GM23338 (cell line): Measurements from ENCODE around the gene HMHB1. TPM values are rescaled to one million over a fixed set of nuclear protein-coding genes. Genes with fewer than 3 reads are reported as not detected.

Source experiments
- ATAC-seq: fragments of 200-7000 bp; cut with Tn5 transposase; 3 replicates; pipeline ENCODE4 v1.9.1; 2020
- DNase-seq: peaks from one replicate; pipeline ENCODE4 v3.0.0-alpha.2; 2015; ENCODE audit warnings: low spot score
- H2AFZ ChIP-seq: fragments of 200-600 bp; sonication (generic); 2 replicates; pipeline ENCODE4 v1.8.0; 2016; ENCODE audit warnings: antibody characterized with exemption, mild to moderate bottlenecking, moderate library complexity
- H3F3A ChIP-seq: fragments of 200-600 bp; sonication (generic); replicated peaks from 2 replicates; pipeline ENCODE4 v1.8.0; 2017; ENCODE audit warnings: antibody characterized with exemption, mixed run types, low read depth
- H3K27ac ChIP-seq: fragments of 200-600 bp; sonication (generic); 2 replicates; pipeline ENCODE4 v1.6.1; 2016; ENCODE audit warnings: low read depth
- H3K27me3 ChIP-seq: fragments of 200-600 bp; sonication (generic); 2 replicates; pipeline ENCODE4 v1.8.0; 2016; ENCODE audit warnings: mild to moderate bottlenecking, mixed run types, moderate library complexity; ENCODE audit not compliant: insufficient read depth
- H3K36me3 ChIP-seq: fragments of 200-600 bp; sonication (generic); 2 replicates; pipeline ENCODE4 v1.8.0; 2016; ENCODE audit warnings: mild to moderate bottlenecking; ENCODE audit not compliant: insufficient read depth
- H3K4me1 ChIP-seq: fragments of 200-600 bp; sonication (generic); 2 replicates; pipeline ENCODE4 v1.8.0; 2016; ENCODE audit warnings: mild to moderate bottlenecking, moderate library complexity; ENCODE audit not compliant: insufficient read depth
- H3K4me2 ChIP-seq: fragments of 200-600 bp; sonication (generic); 2 replicates; pipeline ENCODE4 v1.7.1; 2017; ENCODE audit warnings: mixed run types
- H3K4me3 ChIP-seq: fragments of 200-600 bp; sonication (generic); 2 replicates; pipeline ENCODE4 v1.6.1; 2016; ENCODE audit warnings: mixed run types
- H3K79me2 ChIP-seq: fragments of 200-600 bp; sonication (generic); replicated peaks from 2 replicates; pipeline ENCODE4 v1.8.0; 2017; ENCODE audit warnings: mild to moderate bottlenecking; ENCODE audit not compliant: insufficient read depth
- H3K9me2 ChIP-seq: fragments of 200-600 bp; sonication (generic); 2 replicates; pipeline ENCODE4 v1.8.0; 2017; ENCODE audit not compliant: insufficient read depth
- H4K20me1 ChIP-seq: fragments of 200-600 bp; sonication (generic); replicated peaks from 2 replicates; pipeline ENCODE4 v1.8.0; 2017; ENCODE audit warnings: mild to moderate bottlenecking; ENCODE audit not compliant: insufficient read depth
- H3K27ac Mint-ChIP-seq: 2 replicates; pipeline ENCODE4 v1.8.0; 2020; ENCODE audit warnings: inconsistent platforms, mild to moderate bottlenecking, moderate library complexity, mixed read lengths
- H3K27me3 Mint-ChIP-seq: 3 replicates; pipeline ENCODE4 v1.8.0; 2022; ENCODE audit warnings: low read depth, mild to moderate bottlenecking, moderate library complexity, mixed read lengths, inconsistent platforms; ENCODE audit not compliant: insufficient read depth, poor library complexity
- H3K36me3 Mint-ChIP-seq: 3 replicates; pipeline ENCODE4 v1.8.0; 2021; ENCODE audit warnings: low read depth, mild to moderate bottlenecking, inconsistent platforms, moderate library complexity, mixed read lengths
- H3K4me1 Mint-ChIP-seq: 3 replicates; pipeline ENCODE4 v1.8.0; 2020; ENCODE audit warnings: mild to moderate bottlenecking, inconsistent platforms, mixed read lengths
- H3K4me3 Mint-ChIP-seq: 3 replicates; pipeline ENCODE4 v1.8.0; 2021; ENCODE audit warnings: moderate library complexity, mild to moderate bottlenecking, inconsistent platforms, mixed read lengths
- H3K9me3 Mint-ChIP-seq: 3 replicates; pipeline ENCODE4 v1.8.0; 2020; ENCODE audit warnings: moderate library complexity, mild to moderate bottlenecking, inconsistent platforms, mixed read lengths
- ETS1 ChIP-seq: IDR thresholded peaks from 2 replicates; pipeline ENCODE4 v1.6.1; 2016; ENCODE audit warnings: antibody characterized with exemption
- EZH2phosphoT487 ChIP-seq: fragments of 200-600 bp; sonication (generic); IDR thresholded peaks from one replicate; pipeline ENCODE4 v1.8.1; 2018; ENCODE audit warnings: antibody characterized with exemption; ENCODE audit not compliant: unreplicated experiment
- NANOG ChIP-seq: IDR thresholded peaks from 2 replicates; pipeline ENCODE4 v1.6.1; 2016; ENCODE audit warnings: antibody characterized with exemption, borderline replicate concordance
- POLR2AphosphoS5 ChIP-seq: IDR thresholded peaks from 2 replicates; pipeline ENCODE4 v1.6.1; 2016; ENCODE audit warnings: antibody characterized with exemption, low read depth
- ZNF114 ChIP-seq: fragments of 250-450 bp; sonication (Bioruptor Pico); IDR thresholded peaks from 2 replicates; pipeline ENCODE4 v1.5.0; 2020; ENCODE audit warnings: mild to moderate bottlenecking, moderate library complexity
- ZNF331 ChIP-seq: fragments of 250-450 bp; sonication (Bioruptor Pico); IDR thresholded peaks from 2 replicates; pipeline ENCODE4 v1.5.0; 2020; ENCODE audit warnings: low read depth, mild to moderate bottlenecking, moderate library complexity
- ZNF462 ChIP-seq: fragments of 250-450 bp; sonication (Bioruptor Pico); IDR thresholded peaks from 2 replicates; pipeline ENCODE4 v1.5.0; 2020; ENCODE audit warnings: mild to moderate bottlenecking, moderate library complexity
- polyA plus RNA-seq: library from polyadenylated mRNA; unstranded; fragments of >200 nt; fragmentation: Nextera tagmentation; extraction: Ambion mirVana; gene quantifications from 2 replicates; pipeline ENCODE4 v1.2.1, GENCODE V29; 2016
- total RNA-seq: library from RNA; depleted of rRNA; stranded (reverse); fragments of >200 nt; shearing (Covaris generic); gene quantifications from 2 replicates; pipeline ENCODE4 v1.2.3, GENCODE V29; 2014

Gene HMHB1
- total and polyA plus RNA-seq, 2 experiments from 2014 or later = not detected

GRCh38 chr5:143836161-143836725 is 24.3 kb downstream of the HMHB1 start:
- peaks cover 6% of the 10 kb centered on the region; the same call in 1 of the 2 replicates for H3K9me2 ChIP-seq
- Mint-ChIP-seq H3K9me3 (no peaks in the 10 kb centered on the region), H3K27me3 (no peaks in the 10 kb centered on the region), H3K4me3 (no peak overlapping the region), H3K4me1 (no peaks in the 10 kb centered on the region), H3K27ac (no peak overlapping the region), H3K36me3 (no peaks in the 10 kb centered on the region)
- no peaks in the 10 kb centered on the region for H3K27me3 ChIP-seq
- no peak overlapping the region for H2AFZ ChIP-seq
- DNase-seq (no peak), ATAC-seq (no peak)
- TF ChIP-seq EZH2phosphoT487 = no peak
- TF ChIP-seq ZNF462 (CRISPR knock-in tag) = no peak
- no peak for TF ChIP-seq ZNF331
- TF ChIP-seq NANOG = no peak
- TF ChIP-seq ZNF114 (CRISPR knock-in tag) = no peak
- TF ChIP-seq POLR2AphosphoS5 = no peak
- no peak for TF ChIP-seq ETS1
- H3K4me1 ChIP-seq = no peaks in the 10 kb centered on the region
- H3F3A ChIP-seq = no peaks in the 10 kb centered on the region
- no peak overlapping the region for H3K4me2 ChIP-seq
- no peaks in the 10 kb centered on the region for H3K79me2 ChIP-seq
- H3K36me3 ChIP-seq = no peaks in the 10 kb centered on the region
- H3K4me3 ChIP-seq = no peak overlapping the region
- no peaks in the 10 kb centered on the region for H4K20me1 ChIP-seq
- no peak overlapping the region for H3K27ac ChIP-seq
